ENCODE results near the gene GPR171. TPM values are rescaled to one million over a fixed set of nuclear protein-coding genes. Genes with fewer than 3 reads are reported as not detected.
"Not testable (repeated sequence)": the region's sequence is repeated elsewhere in the genome, so short reads cannot be mapped to it uniquely, and the experiment has no call there.

GPR171 gene
- total and polyA plus RNA-seq, 4 experiments from 2014 or later = 116 to 156 (median 126) TPM

DNA sequence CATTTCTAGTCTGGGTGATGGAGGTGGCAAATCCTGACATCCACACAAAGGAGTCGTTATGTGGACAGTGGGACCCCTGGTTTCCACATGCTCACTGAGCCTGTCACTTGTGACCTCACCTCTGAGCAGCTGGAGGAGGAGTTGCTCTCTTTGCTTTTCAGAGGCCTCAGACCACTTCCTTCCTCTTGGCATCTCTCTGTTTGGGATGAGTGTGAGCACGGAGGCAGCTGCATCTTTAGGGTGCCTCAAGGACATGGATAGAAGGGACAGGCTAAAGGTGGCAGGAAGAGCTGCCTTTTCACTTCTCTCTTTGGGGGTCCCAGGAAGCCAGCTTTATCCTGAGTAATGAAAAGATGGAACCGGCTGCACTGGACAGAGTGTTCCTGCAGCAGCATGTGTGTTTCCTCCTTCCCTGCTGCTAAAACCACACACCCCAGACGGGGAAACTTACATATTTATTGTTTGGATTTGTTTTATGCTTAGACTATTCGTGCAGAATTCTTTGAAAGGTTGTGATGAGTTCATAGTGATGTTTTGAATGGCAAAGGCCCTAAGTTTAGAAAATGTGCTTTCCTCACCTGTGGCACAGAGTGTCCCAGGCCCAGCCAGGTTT, 31.8 kb downstream of the GPR171 start:
- CTCF ChIA-PET (ENCODE audit: partially characterized antibody) = interaction anchor here (0.9 to 6.8 kb wide), 12 partner anchors 9 to 113 kb away, joined by 3 to 221 read pairs (median 6); partner anchors contain the start of genes GPR171 and P2RY14
- POLR2A ChIA-PET (ENCODE audit: partially characterized antibody) = interaction anchor here (0.8 to 5.3 kb wide), 12 partner anchors 12 to 113 kb away, joined by 3 to 70 read pairs (median 5); partner anchors contain the start of genes GPR171 and P2RY14
- no peak overlapping the region for H3K27ac ChIP-seq (ENCODE audit: low read depth, low read length)
- intact Hi-C loops (cut with micrococcal nuclease) = loop anchor here (1.0 kb wide), 1 partner anchor 32 kb away; the partner anchor contains the start of gene GPR171
- no peaks in the 10 kb centered on the region for H3K27me3 Mint-ChIP-seq
- peak overlapping the region in 1 of 2 donors; percentile 0 for H3K4me3 ChIP-seq (ENCODE audit: low read length in 2 of 2)
- H3K27ac Mint-ChIP-seq = peak overlapping the region; percentile 77 to 94 (median 90)
- H3K9me3 ChIP-seq (ENCODE audit: control insufficient read depth in 1 of 2, low read length in 2 of 2) = no peaks in the 10 kb centered on the region
- H3K9me3 Mint-ChIP-seq = no peaks in the 10 kb centered on the region
- no peaks in the 10 kb centered on the region for H3K27me3 ChIP-seq (ENCODE audit: insufficient read depth, low read length)
- H3K36me3 ChIP-seq (ENCODE audit: insufficient read depth, low read length) = no peaks in the 10 kb centered on the region
- H3K36me3 Mint-ChIP-seq = no peaks in the 10 kb centered on the region
- peak overlapping the region in 7 of 8 donors; percentile 36 to 78 (median 65) for H3K4me3 Mint-ChIP-seq
- H3K4me1 ChIP-seq (ENCODE audit: insufficient read depth, low read length) = peaks cover 34% of the 10 kb centered on the region
- H3K4me1 Mint-ChIP-seq = peaks cover 27 to 49% (median 36%) of the 10 kb centered on the region in 4 donors
- DNase-seq = peak; percentile 39 to 61 (median 45)

DNA sequence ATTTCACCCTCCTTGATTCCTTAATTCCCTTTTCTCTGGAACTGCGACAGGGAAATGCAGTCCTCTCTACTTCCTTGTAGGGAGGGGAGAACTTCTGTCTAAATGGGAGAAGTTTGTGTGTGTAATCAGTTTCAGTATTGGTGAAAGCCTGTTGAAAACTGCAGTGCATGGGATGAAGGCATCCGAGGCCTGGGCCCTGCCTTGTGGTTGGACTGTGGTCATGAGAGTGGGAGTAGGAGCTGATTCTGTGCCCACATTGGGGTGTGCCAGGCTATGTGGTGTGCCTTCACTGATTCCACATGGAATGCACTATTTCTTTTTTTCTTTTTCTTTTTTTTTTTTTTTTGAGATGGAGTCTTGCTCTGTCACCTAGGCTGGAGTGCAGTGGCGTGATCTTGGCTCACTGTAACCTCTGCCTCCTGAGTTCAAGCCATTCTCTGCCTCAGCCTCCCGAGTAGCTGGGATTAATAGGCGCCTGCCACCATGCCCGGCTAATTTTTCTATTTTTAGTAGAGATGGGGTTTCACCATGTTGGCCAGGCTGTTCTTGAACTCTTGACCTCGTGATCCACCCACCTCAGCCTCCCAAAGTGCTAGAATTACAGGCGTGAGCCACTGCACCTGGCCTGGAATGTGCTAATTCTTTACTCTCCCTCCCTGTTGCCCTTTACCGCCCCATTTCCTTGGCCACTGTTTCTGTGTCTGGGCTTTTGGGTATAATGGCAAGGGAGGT, 32.9 kb downstream of the GPR171 start:
- not testable (repeated sequence) for H3K27me3 ChIP-seq (ENCODE audit: insufficient read depth, low read length); H3K36me3 ChIP-seq (ENCODE audit: insufficient read depth, low read length); H3K36me3 Mint-ChIP-seq; H3K4me3 ChIP-seq (ENCODE audit: low read length in 2 of 2); H3K9me3 ChIP-seq (ENCODE audit: control insufficient read depth in 1 of 2, low read length in 2 of 2); H3K27ac ChIP-seq (ENCODE audit: low read depth, low read length); H3K27me3 Mint-ChIP-seq; H3K9me3 Mint-ChIP-seq
- intact Hi-C loops (cut with micrococcal nuclease) = loop anchor here (5.0 kb wide), 1 partner anchor 747 kb away; no protein-coding TSS in a partner anchor
- peak in 2 of 5 donors; percentile 11 to 12 for DNase-seq
- H3K4me1 ChIP-seq (ENCODE audit: insufficient read depth, low read length) = peaks cover 34% of the 10 kb centered on the region
- Mint-ChIP-seq H3K27ac (peak overlapping the region; percentile 77 to 94 (median 90)), H3K4me1 (peaks cover 27 to 49% (median 36%) of the 10 kb centered on the region in 4 donors), H3K4me3 (peak overlapping the region in 7 of 8 donors; percentile 11 to 78 (median 65))
- ChIA-PET POLR2A (ENCODE audit: partially characterized antibody) (interaction anchor here (0.7 to 5.3 kb wide), 5 partner anchors 22 to 684 kb away, joined by 3 to 70 read pairs (median 4); partner anchors contain the start of gene GPR171), CTCF (ENCODE audit: partially characterized antibody) (interaction anchor here (0.7 to 6.8 kb wide), 10 partner anchors 10 to 116 kb away, joined by 3 to 221 read pairs (median 18); partner anchors contain the start of genes GPR171 and P2RY14)

- H3K4me1 Mint-ChIP-seq = peaks cover 27 to 49% (median 36%) of the 10 kb centered on the region in 4 donors
- peak overlapping the region in 3 of 8 donors; percentile 12 to 57 (median 23) for H3K4me3 Mint-ChIP-seq
- no peak for DNase-seq
- Histone ChIP-seq H3K4me1 (ENCODE audit: insufficient read depth, low read length) (peaks cover 34% of the 10 kb centered on the region), H3K9me3 (ENCODE audit: control insufficient read depth in 1 of 2, low read length in 2 of 2) (no peaks in the 10 kb centered on the region), H3K36me3 (ENCODE audit: insufficient read depth, low read length) (no peaks in the 10 kb centered on the region), H3K27me3 (ENCODE audit: insufficient read depth, low read length) (no peaks in the 10 kb centered on the region), H3K27ac (ENCODE audit: low read depth, low read length) (no peak overlapping the region), H3K4me3 (ENCODE audit: low read length in 2 of 2) (no peak overlapping the region)
- intact Hi-C loops (cut with micrococcal nuclease) = loop anchor here (5.0 kb wide), 1 partner anchor 748 kb away; no protein-coding TSS in a partner anchor
- no peaks in the 10 kb centered on the region for H3K27me3 Mint-ChIP-seq
- CTCF ChIA-PET (ENCODE audit: partially characterized antibody) = interaction anchor here (0.6 to 6.8 kb wide), 19 partner anchors 9 to 466 kb away, joined by 3 to 221 read pairs (median 16); partner anchors contain the start of genes ERICH6, GPR171 and P2RY14
- no peaks in the 10 kb centered on the region for H3K36me3 Mint-ChIP-seq
- POLR2A ChIA-PET (ENCODE audit: partially characterized antibody) = interaction anchor here (0.7 to 5.3 kb wide), 4 partner anchors 32 to 683 kb away, joined by 3 to 70 read pairs (median 4); partner anchors contain the start of gene GPR171
- no peaks in the 10 kb centered on the region for H3K9me3 Mint-ChIP-seq
- H3K27ac Mint-ChIP-seq = peak overlapping the region; percentile 55 to 91 (median 81)
These were observed 33.6 kb downstream of the GPR171 start for GRCh38 chr3:151169262-151169947.

- Mint-ChIP-seq H3K36me3 (no peaks in the 10 kb centered on the region), H3K9me3 (no peaks in the 10 kb centered on the region), H3K27ac (peak overlapping the region in 3 of 7 donors; percentile 2 to 76 (median 43)), H3K4me3 (no peak overlapping the region), H3K4me1 (peaks cover 26 to 39% (median 33%) of the 10 kb centered on the region in 4 donors), H3K27me3 (no peaks in the 10 kb centered on the region)
- intact Hi-C loops (cut with micrococcal nuclease) = loop anchor here (1.0 to 5.0 kb wide), 5 partner anchors 42 to 749 kb away; no protein-coding TSS in a partner anchor
- H3K4me1 ChIP-seq (ENCODE audit: insufficient read depth, low read length) = peaks cover 34% of the 10 kb centered on the region
- H3K9me3 ChIP-seq (ENCODE audit: control insufficient read depth in 1 of 2, low read length in 2 of 2) = no peaks in the 10 kb centered on the region
- no peaks in the 10 kb centered on the region for H3K27me3 ChIP-seq (ENCODE audit: insufficient read depth, low read length)
- CTCF ChIA-PET (ENCODE audit: partially characterized antibody) = interaction anchor here (0.6 to 6.8 kb wide), 41 partner anchors 9 to 748 kb away, joined by 3 to 221 read pairs (median 6); partner anchors contain the start of genes ERICH6, GPR171 and P2RY14
- H3K36me3 ChIP-seq (ENCODE audit: insufficient read depth, low read length) = no peaks in the 10 kb centered on the region
- DNase-seq = peak; percentile 69 to 75 (median 72)
- H3K27ac ChIP-seq (ENCODE audit: low read depth, low read length) = no peak overlapping the region
- POLR2A ChIA-PET (ENCODE audit: partially characterized antibody) = interaction anchor here (0.9 to 5.3 kb wide), 7 partner anchors 33 to 112 kb away, joined by 3 to 70 read pairs (median 4); partner anchors contain the start of genes GPR171 and P2RY14
- no peak overlapping the region for H3K4me3 ChIP-seq (ENCODE audit: low read length in 2 of 2)
These were observed 34.5 kb downstream of the GPR171 start for GRCh38 chr3:151168269-151169094.

- H3K36me3 Mint-ChIP-seq = no peaks in the 10 kb centered on the region
- intact Hi-C loops (cut with micrococcal nuclease) = loop anchor here (5.0 kb wide), 1 partner anchor 751 kb away; no protein-coding TSS in a partner anchor
- no peak overlapping the region for H3K4me3 Mint-ChIP-seq
- POLR2A ChIA-PET (ENCODE audit: partially characterized antibody) = no interaction called here
- Histone ChIP-seq H3K4me3 (ENCODE audit: low read length in 2 of 2) (no peak overlapping the region), H3K4me1 (ENCODE audit: insufficient read depth, low read length) (peaks cover 21% of the 10 kb centered on the region), H3K9me3 (ENCODE audit: control insufficient read depth in 1 of 2, low read length in 2 of 2) (no peaks in the 10 kb centered on the region), H3K27ac (ENCODE audit: low read depth, low read length) (no peak overlapping the region), H3K27me3 (ENCODE audit: insufficient read depth, low read length) (no peaks in the 10 kb centered on the region), H3K36me3 (ENCODE audit: insufficient read depth, low read length) (no peaks in the 10 kb centered on the region)
- no peak for DNase-seq
- no peak overlapping the region for H3K27ac Mint-ChIP-seq
- H3K27me3 Mint-ChIP-seq = peaks cover 2% of the 10 kb centered on the region in 2 donors
- H3K9me3 Mint-ChIP-seq = no peaks in the 10 kb centered on the region
- CTCF ChIA-PET (ENCODE audit: partially characterized antibody) = interaction anchor here (1.1 to 6.8 kb wide), 8 partner anchors 23 to 753 kb away, joined by 3 to 221 read pairs (median 56); partner anchors contain the start of gene P2RY14
- peaks cover 16 to 24% (median 20%) of the 10 kb centered on the region in 4 donors for H3K4me1 Mint-ChIP-seq
These were observed 36.9 kb downstream of the GPR171 start for GRCh38 chr3:151166161-151166560.

DNA sequence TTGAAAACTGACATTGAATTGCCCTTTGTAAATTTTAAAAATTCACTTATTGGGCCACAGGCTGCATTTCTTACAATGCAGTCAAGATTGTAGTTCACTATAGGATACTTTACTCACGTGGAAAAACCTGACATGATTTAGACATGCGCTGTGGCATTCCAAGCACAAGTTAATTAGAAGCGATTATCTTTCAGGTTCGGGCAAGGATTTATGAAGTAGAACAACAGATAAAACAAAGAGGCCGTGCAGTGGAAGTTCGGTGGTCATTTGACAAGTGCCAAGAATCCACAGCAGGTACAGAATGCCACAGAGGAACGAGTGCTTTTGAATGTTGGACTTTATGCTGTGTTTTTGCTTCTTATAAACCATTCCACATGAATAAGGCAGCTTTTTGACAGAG, 37.8 kb downstream of the GPR171 start:
- H3K4me1 Mint-ChIP-seq = peaks cover 8 to 15% (median 12%) of the 10 kb centered on the region in 4 donors
- Histone ChIP-seq H3K4me3 (ENCODE audit: low read length in 2 of 2) (no peak overlapping the region), H3K27ac (ENCODE audit: low read depth, low read length) (no peak overlapping the region), H3K36me3 (ENCODE audit: insufficient read depth, low read length) (no peaks in the 10 kb centered on the region), H3K27me3 (ENCODE audit: insufficient read depth, low read length) (no peaks in the 10 kb centered on the region), H3K9me3 (ENCODE audit: control insufficient read depth in 1 of 2, low read length in 2 of 2) (no peaks in the 10 kb centered on the region), H3K4me1 (ENCODE audit: insufficient read depth, low read length) (peaks cover 12% of the 10 kb centered on the region)
- H3K9me3 Mint-ChIP-seq = no peaks in the 10 kb centered on the region
- H3K36me3 Mint-ChIP-seq = no peaks in the 10 kb centered on the region
- intact Hi-C loops (cut with micrococcal nuclease) = loop anchor here (5.0 kb wide), 1 partner anchor 752 kb away; no protein-coding TSS in a partner anchor
- POLR2A ChIA-PET (ENCODE audit: partially characterized antibody) = no interaction called here
- H3K4me3 Mint-ChIP-seq = no peak overlapping the region
- H3K27ac Mint-ChIP-seq = no peak overlapping the region
- CTCF ChIA-PET (ENCODE audit: partially characterized antibody) = no interaction called here
- no peak for DNase-seq
- peaks cover 3 to 5% of the 10 kb centered on the region in 2 donors for H3K27me3 Mint-ChIP-seq

Data from CD4-positive, alpha-beta memory T cell (primary cell).